SW 1271 (cell line): ENCODE data around the gene MAVS.
"Not testable (repeated sequence)": the region's sequence is repeated elsewhere in the genome, so short reads cannot be mapped to it uniquely, and the experiment has no call there.

Experiments used
- DNase-seq, 2 experiments: peaks; one replicate each; lab custom pipeline; 2025; lab: John Stamatoyannopoulos, UW

The MAVS gene

GRCh38 chr20:3815703-3816315 lies 30.8 kb upstream of the MAVS start:
- no peak for DNase-seq

GRCh38 chr20:3818155-3819151 lies 28.2 kb upstream of the MAVS start:
- peak; percentile 88 to 91 for DNase-seq

GRCh38 chr20:3819411-3820047 lies 27.1 kb upstream of the MAVS start:
- DNase-seq: no peak

GRCh38 chr20:3820048-3820900 lies 26.4 kb upstream of the MAVS start, which contains the start of gene AP5S1:
TSS of gene AP5S1 (plus strand) at chr20:3820547. CDS start at chr20:3822118, 1,571 bp downstream.
- DNase-seq: peak; percentile 92 to 97

- DNase-seq: no peak
Observed at GRCh38 chr20:3820901-3821727, 25.5 kb upstream of the MAVS start.

GRCh38 chr20:3821996-3822395 lies 24.6 kb upstream of the MAVS start:
- DNase-seq: no peak

GRCh38 chr20:3823881-3824280 lies 22.8 kb upstream of the MAVS start:
- DNase-seq: no peak

GRCh38 chr20:3825526-3825925 lies 21.1 kb upstream of the MAVS start:
- DNase-seq: no peak

- no peak for DNase-seq
Observed at GRCh38 chr20:3826420-3826819, 20.2 kb upstream of the MAVS start.

GRCh38 chr20:3828798-3829197 lies 17.8 kb upstream of the MAVS start:
- no peak for DNase-seq

GRCh38 chr20:3829891-3830290 lies 16.7 kb upstream of the MAVS start:
- DNase-seq: not testable (repeated sequence)

GRCh38 chr20:3836132-3836531 lies 10.5 kb upstream of the MAVS start:
- no peak for DNase-seq

- no peak for DNase-seq
Observed at GRCh38 chr20:3839328-3839727, 7.3 kb upstream of the MAVS start.

- DNase-seq: not testable (repeated sequence)
Observed at GRCh38 chr20:3840201-3840600, 6.4 kb upstream of the MAVS start.

GRCh38 chr20:3842348-3842930 lies 4.2 kb upstream of the MAVS start:
- no peak for DNase-seq

GRCh38 chr20:3843490-3843889 lies 3.1 kb upstream of the MAVS start:
- no peak for DNase-seq

GRCh38 chr20:3843990-3844619 lies 2.5 kb upstream of the MAVS start:
- not testable (repeated sequence) for DNase-seq

GRCh38 chr20:3846378-3846739 lies 275 bp upstream of the MAVS start:
- no peak for DNase-seq

- peak in 1 of 2 experiments; percentile 58 for DNase-seq
Observed at GRCh38 chr20:3847429-3847940, 851 bp downstream of the MAVS start.

GRCh38 chr20:3848565-3848964 lies 1.9 kb downstream of the MAVS start:
- DNase-seq: no peak
